Liver (tissue), 9 donors: ENCODE data around the gene CCDC9B. TPM values are rescaled to one million over a fixed set of nuclear protein-coding genes. Genes with fewer than 3 reads are reported as not detected.

ENCODE experiments used
- DNase-seq: peaks from one replicate; pipeline ENCODE4 v3.0.0-alpha.2; 2017; ENCODE audit warnings: low spot score
- H3K27ac ChIP-seq, 2 donors: one replicate each; pipeline ENCODE4 v1.7.0; 2013; ENCODE audit warnings: inconsistent platforms in 2 of 2, low read length in 2 of 2, control low read depth in 1 of 2, low read depth in 1 of 2, mild to moderate bottlenecking in 1 of 2
- H3K27me3 ChIP-seq, 4 donors: one replicate each; pipeline versions ENCODE4 v1.6.1 to v1.7.0; 2013; ENCODE audit warnings: low read length in 3 of 4, inconsistent platforms in 1 of 4, mild to moderate bottlenecking in 1 of 4, moderate library complexity in 1 of 4; ENCODE audit not compliant: control insufficient read depth in 4 of 4, insufficient read depth in 4 of 4
- H3K36me3 ChIP-seq, 4 donors: one replicate each; pipeline versions ENCODE4 v1.6.1 to v1.7.0; 2013; ENCODE audit warnings: low read length in 3 of 4, mild to moderate bottlenecking in 3 of 4, low read depth in 1 of 4, moderate library complexity in 1 of 4; ENCODE audit not compliant: control insufficient read depth in 4 of 4, insufficient read depth in 3 of 4
- H3K4me1 ChIP-seq, 4 donors: one replicate each; pipeline versions ENCODE4 v1.6.1 to v1.7.0; 2013; ENCODE audit warnings: low read length in 3 of 4, mild to moderate bottlenecking in 3 of 4, moderate library complexity in 1 of 4; ENCODE audit not compliant: control insufficient read depth in 4 of 4, insufficient read depth in 4 of 4
- H3K4me3 ChIP-seq, 3 donors: one replicate each; pipeline versions ENCODE4 v1.6.1 to v1.7.0; 2013; ENCODE audit warnings: low read length in 3 of 3, control low read depth in 1 of 3, low read depth in 1 of 3, mild to moderate bottlenecking in 1 of 3
- H3K9ac ChIP-seq, 2 donors: one replicate each; pipeline ENCODE4 v1.7.0; 2013; ENCODE audit warnings: low read length in 2 of 2, mild to moderate bottlenecking in 2 of 2, moderate library complexity in 2 of 2, control low read depth in 1 of 2, low read depth in 1 of 2
- H3K9me3 ChIP-seq, 4 donors: one replicate each; pipeline versions ENCODE4 v1.6.1 to v1.7.0; 2013; ENCODE audit warnings: low read length in 3 of 4; ENCODE audit not compliant: control insufficient read depth in 4 of 4
- CTCF ChIP-seq: fragments of 150-350 bp; IDR thresholded peaks from 2 replicates; pipeline ENCODE4 v1.5.1; 2017; ENCODE audit warnings: improper control_type of control experiment, low read depth, low read length; ENCODE audit not compliant: missing input control
- EGR1 ChIP-seq, 2 donors: IDR thresholded peaks; 2 replicates each; pipeline ENCODE4 v1.6.1; 2016 to 2018; ENCODE audit warnings: antibody characterized with exemption in 2 of 2, low read depth in 2 of 2
- FOXA1 ChIP-seq: IDR thresholded peaks from 2 replicates; pipeline ENCODE4 v1.6.1; 2016; ENCODE audit warnings: antibody characterized with exemption
- FOXA2 ChIP-seq: IDR thresholded peaks from 2 replicates; pipeline ENCODE4 v1.6.1; 2016; ENCODE audit warnings: antibody characterized with exemption
- GABPA ChIP-seq, 2 donors: IDR thresholded peaks in 1 of 2; conservative IDR thresholded peaks in 1 of 2; 2 replicates each; pipeline ENCODE4 v1.6.1; 2016; ENCODE audit warnings: antibody characterized with exemption in 2 of 2, mild to moderate bottlenecking in 1 of 2, moderate library complexity in 1 of 2
- HNF4A ChIP-seq, 2 donors: conservative IDR thresholded peaks; 2 replicates each; pipeline ENCODE4 v1.6.1; 2016; ENCODE audit warnings: antibody characterized with exemption in 2 of 2, mild to moderate bottlenecking in 2 of 2
- JUND ChIP-seq, 2 donors: IDR thresholded peaks; 2 replicates each; pipeline ENCODE4 v1.6.1; 2016; ENCODE audit warnings: antibody characterized with exemption in 2 of 2
- NR2F2 ChIP-seq: IDR thresholded peaks from 2 replicates; pipeline ENCODE4 v1.6.1; 2016; ENCODE audit warnings: antibody characterized with exemption
- RAD21 ChIP-seq, 2 donors: IDR thresholded peaks; 2 replicates each; pipeline ENCODE4 v1.6.1; 2016; ENCODE audit warnings: antibody characterized with exemption in 2 of 2, mild to moderate bottlenecking in 2 of 2
- SP1 ChIP-seq: IDR thresholded peaks from 2 replicates; pipeline ENCODE4 v1.6.1; 2018; ENCODE audit warnings: antibody characterized with exemption, mild to moderate bottlenecking
- YY1 ChIP-seq: IDR thresholded peaks from 2 replicates; pipeline ENCODE4 v1.6.1; 2016; ENCODE audit warnings: antibody characterized with exemption, mild to moderate bottlenecking
- ZBTB33 ChIP-seq: IDR thresholded peaks from 2 replicates; pipeline ENCODE4 v1.6.1; 2016; ENCODE audit warnings: antibody characterized with exemption
- WGBS: extraction: QIAGEN DNeasy Blood & Tissue Kit; methylation state at CpG from one replicate; pipeline ENCODE4 v1.1.7; 2013; 5-methylcytosine and 5-hydroxymethylcytosine counted together
- polyA plus RNA-seq, 2 donors: library from polyadenylated mRNA; stranded (reverse) in 1 of 2; unstranded in 1 of 2; fragments of 200-250 nt in 1 of 2; fragments of >200 nt in 1 of 2; fragmentation: Nextera tagmentation in 1 of 2; extraction: Ambion mirVana in 1 of 2; gene quantifications; one replicate each; pipeline versions ENCODE4 v1.2.1 to v1.2.3, GENCODE V29; 2013 to 2015
- total RNA-seq, 2 donors: library from RNA; depleted of rRNA; stranded (reverse); fragments of >200 nt; gene quantifications; one replicate each; pipeline ENCODE4 v1.2.3, GENCODE V29; 2014
- TF ChIP-seq, protein P1 (sequence below): IDR thresholded peaks from 2 replicates; pipeline ENCODE4 v1.6.1; 2016; ENCODE audit warnings: antibody characterized with exemption
- donor health status: healthy.
- donor health status: healthy.
- donor health status: healthy.
- donor health status: healthy.
- donor health status: healthy.

CCDC9B gene
- total and polyA plus RNA-seq, 4 donors, result 0.43 to 4.4 (median 0.73) TPM

DNA sequence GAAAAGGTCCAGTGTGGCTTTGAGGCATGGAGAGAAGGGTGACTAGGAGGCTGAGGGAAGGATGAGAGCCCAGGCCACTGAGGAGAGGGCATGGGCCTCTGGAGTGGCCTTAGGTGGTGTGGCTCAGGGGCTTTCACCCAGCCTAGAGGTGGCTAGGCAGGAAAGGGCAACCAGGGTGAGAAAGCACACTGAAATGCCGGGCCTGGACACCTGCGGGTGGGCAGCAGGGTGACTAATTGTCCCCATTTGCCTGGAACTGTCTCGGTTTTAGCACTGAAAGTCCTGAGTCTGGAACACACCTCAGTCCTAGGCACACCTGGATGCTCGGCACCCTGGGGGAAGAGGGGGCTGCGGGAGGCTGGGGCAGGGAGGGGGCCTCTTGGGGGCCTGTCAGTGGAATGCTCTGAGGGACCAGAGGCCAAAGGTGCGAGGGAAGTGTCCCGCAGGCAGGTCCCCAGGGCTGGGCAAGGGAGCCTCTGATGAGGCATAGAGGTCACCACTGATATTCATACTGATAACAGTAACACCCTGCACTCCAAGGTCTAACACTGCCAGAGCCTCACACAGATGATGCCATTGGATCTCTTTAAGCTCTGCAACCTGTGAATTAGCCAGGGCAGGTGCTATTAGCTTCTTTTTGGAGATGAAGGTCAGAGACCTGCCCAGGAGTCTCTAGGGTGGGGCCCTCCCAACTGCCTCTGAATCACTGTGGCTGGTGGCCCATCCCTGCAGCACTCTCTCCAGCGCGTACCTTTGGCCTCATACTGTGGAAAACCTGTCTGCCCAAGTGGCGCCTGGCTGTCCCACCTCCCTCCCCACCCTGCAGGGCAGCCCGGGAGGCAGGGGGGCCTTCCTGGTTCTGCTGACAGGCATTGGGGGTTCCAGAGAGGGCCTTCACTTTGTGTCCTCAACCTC lies 7.1 kb upstream of the CCDC9B start:
- Histone ChIP-seq H3K4me1 (peaks cover 0 to 3% (median under 1%) of the 10 kb centered on the region in 4 donors), H3K9me3 (no peaks in the 10 kb centered on the region), H3K9ac (no peak overlapping the region), H3K27me3 (no peaks in the 10 kb centered on the region), H3K36me3 (no peaks in the 10 kb centered on the region), H3K4me3 (no peak overlapping the region), H3K27ac (no peak overlapping the region)
- TF ChIP-seq SP1, result no peak
- TF ChIP-seq JUND (IDR thresholded peaks at IDR 0.05), result no peak
- WGBS, result 87% methylated on average over 11 of the region's 11 CpGs
- no peak for DNase-seq

DNA sequence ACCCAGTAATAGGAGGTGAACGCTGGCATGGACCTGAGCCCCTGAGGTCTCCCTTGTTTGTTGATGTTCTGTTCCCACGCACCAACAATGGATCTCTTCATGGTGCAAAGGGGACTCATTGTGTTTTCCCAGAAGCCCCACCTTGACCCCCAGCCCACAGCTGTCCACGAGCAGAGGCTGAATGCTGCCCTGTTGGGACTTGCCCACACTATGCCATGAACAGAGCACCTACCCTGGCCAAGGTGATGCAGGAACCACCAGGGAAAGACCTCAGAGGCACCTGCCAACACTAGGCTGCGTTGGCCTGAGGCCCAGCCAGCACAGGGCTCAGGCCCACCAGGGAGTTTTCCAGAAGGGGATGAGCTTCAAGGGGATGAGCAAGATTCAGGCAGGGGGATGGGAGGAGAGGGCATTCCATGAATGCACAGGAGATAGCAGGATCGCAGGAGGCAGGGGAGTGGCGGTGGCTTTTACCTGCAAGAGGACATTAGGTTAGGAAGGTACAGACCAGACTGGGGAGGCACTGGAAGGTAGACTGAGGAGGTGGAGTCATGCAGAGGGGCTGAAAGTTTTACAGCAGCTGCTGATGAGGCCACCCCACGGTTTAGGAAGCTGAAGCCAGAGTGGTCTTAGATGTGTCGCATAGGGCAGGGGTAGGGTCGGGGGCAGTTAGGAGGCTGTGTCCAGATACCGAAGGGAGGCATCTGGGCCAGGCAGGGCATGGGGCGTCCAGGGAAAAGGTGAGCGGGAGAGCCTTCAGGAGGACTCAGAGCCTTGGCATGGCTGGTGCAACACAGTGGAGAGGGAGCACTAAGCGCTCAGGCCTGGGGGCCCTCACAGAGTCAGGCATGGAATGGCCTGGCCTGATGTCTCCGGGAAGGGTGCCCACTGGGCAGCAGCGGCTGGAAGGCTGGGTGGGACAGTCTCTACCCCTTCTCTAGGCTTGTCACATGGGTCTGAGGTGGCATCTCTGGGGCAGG lies 6.1 kb upstream of the CCDC9B start:
- 88% methylated on average over 15 of the region's 15 CpGs for WGBS
- H3K9me3 ChIP-seq, result no peaks in the 10 kb centered on the region
- no peak overlapping the region for H3K9ac ChIP-seq
- no peak overlapping the region for H3K27ac ChIP-seq
- no peak for DNase-seq
- no peaks in the 10 kb centered on the region for H3K27me3 ChIP-seq
- H3K36me3 ChIP-seq, result no peaks in the 10 kb centered on the region
- no peak for TF ChIP-seq ZBTB33
- no peak for TF ChIP-seq FOXA1
- TF ChIP-seq CTCF, result no peak
- TF ChIP-seq, protein P1, sequence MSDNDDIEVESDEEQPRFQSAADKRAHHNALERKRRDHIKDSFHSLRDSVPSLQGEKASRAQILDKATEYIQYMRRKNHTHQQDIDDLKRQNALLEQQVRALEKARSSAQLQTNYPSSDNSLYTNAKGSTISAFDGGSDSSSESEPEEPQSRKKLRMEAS, result no peak
- TF ChIP-seq EGR1 (IDR thresholded peaks at IDR 0.05; ENCODE audit: low read depth in 2 of 2), result no peak
- TF ChIP-seq FOXA2, result no peak
- TF ChIP-seq RAD21 (IDR thresholded peaks at IDR 0.05), result no peak
- no peak for TF ChIP-seq NR2F2
- TF ChIP-seq GABPA (IDR thresholded peaks at IDR 0.05 in 1 of 2, conservative IDR thresholded peaks at IDR 0.05 in 1 of 2), result no peak
- TF ChIP-seq SP1, result no peak
- no peak for TF ChIP-seq YY1
- no peak for TF ChIP-seq HNF4A (conservative IDR thresholded peaks at IDR 0.05)
- H3K4me1 ChIP-seq, result no peaks in the 10 kb centered on the region
- no peak overlapping the region for H3K4me3 ChIP-seq
